ENCODE data around the gene FILIP1. TPM values are rescaled to one million over a fixed set of nuclear protein-coding genes. Genes with fewer than 3 reads are reported as not detected.

The FILIP1 gene
- total and polyA plus RNA-seq, 2 of the 8 experiments (the other 6 are each of a cell fraction or from before 2014, with no cell fraction given): 2.4 to 5.7 TPM

GRCh38 chr6:75415804-75416203, 77.8 kb downstream of the FILIP1 start:
- Histone ChIP-seq H3K4me3 (ENCODE audit: extremely low read depth in 1 of 4, insufficient read depth in 2 of 4, low read depth in 3 of 4, low read length in 4 of 4) (no peak overlapping the region), H2BK120ac (replicated peaks; ENCODE audit: low read depth, low read length) (no peak overlapping the region), H2BK12ac (ENCODE audit: low read depth, low read length) (no peak overlapping the region), H3K27me3 (replicated peaks in 1 of 4; ENCODE audit: control insufficient read depth in 3 of 4, extremely low read depth in 1 of 4, insufficient read depth in 3 of 4, low read length in 3 of 4) (no peaks in the 10 kb centered on the region), H2BK20ac (ENCODE audit: low read length) (no peak overlapping the region), H3K27ac (ENCODE audit: low read depth, low read length) (no peak overlapping the region), H4K20me1 (replicated peaks in 1 of 2; ENCODE audit: control insufficient read depth in 1 of 2, insufficient read depth in 2 of 2, low read length in 2 of 2) (no peaks in the 10 kb centered on the region), H4K8ac (ENCODE audit: extremely low read depth, insufficient read depth, low read length) (no peak overlapping the region), H3K18ac (ENCODE audit: extremely low read depth, low read length) (no peak overlapping the region), H2BK5ac (ENCODE audit: low read depth, low read length) (no peak overlapping the region), H3K4me2 (ENCODE audit: insufficient read depth in 1 of 2, low read depth in 2 of 2, low read length in 2 of 2) (no peak overlapping the region), H3K23me2 (ENCODE audit: low read depth, low read length) (no peaks in the 10 kb centered on the region), H4K5ac (ENCODE audit: insufficient read length, low read depth, low read length) (no peak overlapping the region), H2AFZ (ENCODE audit: low read length) (no peak overlapping the region), H3K4me1 (replicated peaks in 1 of 4; ENCODE audit: control insufficient read depth in 3 of 4, insufficient read depth in 4 of 4, low read length in 3 of 4) (no peaks in the 10 kb centered on the region), H3K36me3 (ENCODE audit: control insufficient read depth in 2 of 4, insufficient read depth in 4 of 4, low read length in 3 of 4) (no peaks in the 10 kb centered on the region; a peak in 1 of 8 replicates), H3K9ac (replicated peaks in 1 of 4; ENCODE audit: extremely low read depth in 1 of 4, low read depth in 3 of 4, low read length in 3 of 4) (no peak overlapping the region), H3K23ac (ENCODE audit: insufficient read length) (no peak overlapping the region), H3K14ac (ENCODE audit: insufficient read length) (no peak overlapping the region), H3K79me1 (ENCODE audit: low read depth, low read length) (no peaks in the 10 kb centered on the region), H3K9me3 (ENCODE audit: insufficient read depth in 2 of 2, low read depth in 1 of 2, low read length in 1 of 2) (no peaks in the 10 kb centered on the region), H4K91ac (replicated peaks; ENCODE audit: insufficient read length, low read length) (no peak overlapping the region), H2AK5ac (ENCODE audit: low read depth, low read length) (no peak overlapping the region), H3K4ac (replicated peaks; ENCODE audit: insufficient read length, low read depth, low read length) (no peak overlapping the region), H3K79me2 (ENCODE audit: control insufficient read depth in 1 of 2, insufficient read depth in 2 of 2, low read length in 2 of 2) (no peaks in the 10 kb centered on the region), H2BK15ac (ENCODE audit: low read length) (no peak overlapping the region), H3K56ac (replicated peaks; ENCODE audit: insufficient read length, low read depth, low read length) (no peak overlapping the region)
- no peak for FAIRE-seq
- no peak for DNase-seq (ENCODE audit: low read depth in 1 of 2, low spot score in 2 of 2)
- WGBS, 2 experiments (ENCODE audit: extremely low coverage in 1 of 2, insufficient coverage in 1 of 2, insufficient read length in 1 of 2, insufficient replicate concordance in 2 of 2, low coverage in 1 of 2, low lambda C conversion rate in 2 of 2, missing lambda C conversion rate in 1 of 2): 83% methylated on average over 1 of the region's 1 CpG; no CpG with 5 or more reads in 1 of the 2 experiments
- TF ChIP-seq HDAC6 (IDR thresholded peaks at IDR 0.05; ENCODE audit: low read depth, low read length): no peak
- no peak for TF ChIP-seq CHD1 (IDR thresholded peaks at IDR 0.05; ENCODE audit: low read depth, low read length)
- TF ChIP-seq RAD21 (IDR thresholded peaks at IDR 0.05 in 1 of 2, conservative IDR thresholded peaks at IDR 0.05 in 1 of 2; ENCODE audit: low read depth in 2 of 2, low read length in 2 of 2): no peak
- TF ChIP-seq MAFK (IDR thresholded peaks at IDR 0.05; ENCODE audit: low read depth, low read length): no peak
- TF ChIP-seq TAF1 (IDR thresholded peaks at IDR 0.05; ENCODE audit: low read depth, low read length): no peak
- TF ChIP-seq POLR2A (IDR thresholded peaks at IDR 0.05; ENCODE audit: control extremely low read depth in 1 of 2, low read depth in 2 of 2, low read length in 2 of 2): no peak
- TF ChIP-seq, protein P1, sequence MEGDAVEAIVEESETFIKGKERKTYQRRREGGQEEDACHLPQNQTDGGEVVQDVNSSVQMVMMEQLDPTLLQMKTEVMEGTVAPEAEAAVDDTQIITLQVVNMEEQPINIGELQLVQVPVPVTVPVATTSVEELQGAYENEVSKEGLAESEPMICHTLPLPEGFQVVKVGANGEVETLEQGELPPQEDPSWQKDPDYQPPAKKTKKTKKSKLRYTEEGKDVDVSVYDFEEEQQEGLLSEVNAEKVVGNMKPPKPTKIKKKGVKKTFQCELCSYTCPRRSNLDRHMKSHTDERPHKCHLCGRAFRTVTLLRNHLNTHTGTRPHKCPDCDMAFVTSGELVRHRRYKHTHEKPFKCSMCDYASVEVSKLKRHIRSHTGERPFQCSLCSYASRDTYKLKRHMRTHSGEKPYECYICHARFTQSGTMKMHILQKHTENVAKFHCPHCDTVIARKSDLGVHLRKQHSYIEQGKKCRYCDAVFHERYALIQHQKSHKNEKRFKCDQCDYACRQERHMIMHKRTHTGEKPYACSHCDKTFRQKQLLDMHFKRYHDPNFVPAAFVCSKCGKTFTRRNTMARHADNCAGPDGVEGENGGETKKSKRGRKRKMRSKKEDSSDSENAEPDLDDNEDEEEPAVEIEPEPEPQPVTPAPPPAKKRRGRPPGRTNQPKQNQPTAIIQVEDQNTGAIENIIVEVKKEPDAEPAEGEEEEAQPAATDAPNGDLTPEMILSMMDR (IDR thresholded peaks at IDR 0.05; ENCODE audit: control extremely low read depth in 1 of 3, insufficient read depth in 1 of 3, low read depth in 1 of 3, low read length in 3 of 3): no peak
- no peak for TF ChIP-seq KDM5A (IDR thresholded peaks at IDR 0.05; ENCODE audit: low read length)
- no peak for TF ChIP-seq PHF8 (conservative IDR thresholded peaks at IDR 0.05; ENCODE audit: low read depth, low read length)
- POLR2A ChIA-PET (ENCODE audit: partially characterized antibody): no interaction called here
- CTCF ChIA-PET (ENCODE audit: partially characterized antibody): interaction anchor here (1.4 to 3.4 kb wide), 2 partner anchors 13 to 22 kb away, joined by 3 to 9 read pairs; no protein-coding TSS in a partner anchor

All from H1 (cell line).